Kidney (tissue), 14 donors: ENCODE data around the gene RAD51B. TPM values are rescaled to one million over a fixed set of nuclear protein-coding genes. Genes with fewer than 3 reads are reported as not detected.

Experiments used
- DNase-seq, 5 donors: peaks; one replicate each; pipeline ENCODE4 v3.0.0-alpha.2; 2013 to 2020
- FAIRE-seq: peaks from 2 replicates; lab custom pipeline; 2012; peaks lifted over from hg19 to GRCh38; lab: Jason Lieb, UNC
- H3K27ac ChIP-seq, 2 donors: one replicate each; pipeline ENCODE4 v1.7.0; 2013; ENCODE audit warnings: low read depth in 2 of 2, low read length in 2 of 2, inconsistent platforms in 1 of 2
- H3K27me3 ChIP-seq: one replicate; pipeline ENCODE4 v1.7.1; 2013; ENCODE audit warnings: low read length, inconsistent platforms; ENCODE audit not compliant: control insufficient read depth, insufficient read depth
- H3K36me3 ChIP-seq, 3 donors: one replicate each; pipeline versions ENCODE4 v1.7.0 to v1.7.1; 2013; ENCODE audit warnings: low read length in 3 of 3, control low read depth in 1 of 3, inconsistent platforms in 1 of 3; ENCODE audit not compliant: insufficient read depth in 3 of 3, control insufficient read depth in 2 of 3
- H3K4me1 ChIP-seq, 3 donors: one replicate each; pipeline versions ENCODE4 v1.7.0 to v1.7.1; 2013; ENCODE audit warnings: low read length in 3 of 3, inconsistent platforms in 1 of 3, low read depth in 1 of 3; ENCODE audit not compliant: control insufficient read depth in 2 of 3, insufficient read depth in 2 of 3
- H3K4me3 ChIP-seq, 3 donors: one replicate each; pipeline versions ENCODE4 v1.7.0 to v1.8.1; 2013; ENCODE audit warnings: low read length in 3 of 3, control low read depth in 1 of 3, inconsistent platforms in 1 of 3
- H3K9ac ChIP-seq, 3 donors: one replicate each; pipeline versions ENCODE4 v1.7.0 to v1.7.1; 2013; ENCODE audit warnings: low read length in 3 of 3, control low read depth in 1 of 3, inconsistent platforms in 1 of 3
- H3K9me3 ChIP-seq, 3 donors: one replicate each; pipeline versions ENCODE4 v1.7.0 to v1.7.1; 2013; ENCODE audit warnings: low read length in 3 of 3, control low read depth in 1 of 3, inconsistent platforms in 1 of 3; ENCODE audit not compliant: control insufficient read depth in 2 of 3, insufficient read depth in 1 of 3
- intact Hi-C: fragments of 100-400 bp; cut with DNase I; formaldehyde crosslinking; loops from one replicate; pipeline ENCODE4 v1.11.1; 2022
- polyA plus RNA-seq: library from polyadenylated mRNA; stranded (reverse); fragments of 350-450 nt; fragmentation: Illumina TruSeq; extraction: RNeasy Lipid Tissue Mini Kit (QIAGEN cat#74804); gene quantifications from one replicate; pipeline ENCODE4 v1.2.3, GENCODE V29; 2014; ENCODE audit warnings: low read depth, low replicate concordance; ENCODE audit not compliant: insufficient read depth
- total RNA-seq: library from RNA; stranded (reverse); fragmentation: NEBNext Ultra II Directional; extraction: Animal tissue kit (Norgen Biotek cat#: 25700); gene quantifications from one replicate; pipeline ENCODE4 v1.2.1, GENCODE V29; 2021
- TF ChIP-seq, protein P1 (sequence below): IDR thresholded peaks from 3 replicates; pipeline ENCODE4 v1.5.1; 2012; ENCODE audit warnings: mild to moderate bottlenecking, moderate library complexity, borderline replicate concordance; ENCODE audit not compliant: insufficient read depth; ENCODE audit errors: extremely low read depth
- donor health status: control.
- donor health status: control.
- donor health status: control.
- donor health status: control.
- donor health status: control.
- donor health status: DM: yes; HTN: yes; CAD: no.
- donor health status: Normal renal cell carcinoma (clear cell type).

Gene RAD51B
- total and polyA plus RNA-seq, 2 donors from 2014 or later, result 6.9 to 18.0 TPM

DNA sequence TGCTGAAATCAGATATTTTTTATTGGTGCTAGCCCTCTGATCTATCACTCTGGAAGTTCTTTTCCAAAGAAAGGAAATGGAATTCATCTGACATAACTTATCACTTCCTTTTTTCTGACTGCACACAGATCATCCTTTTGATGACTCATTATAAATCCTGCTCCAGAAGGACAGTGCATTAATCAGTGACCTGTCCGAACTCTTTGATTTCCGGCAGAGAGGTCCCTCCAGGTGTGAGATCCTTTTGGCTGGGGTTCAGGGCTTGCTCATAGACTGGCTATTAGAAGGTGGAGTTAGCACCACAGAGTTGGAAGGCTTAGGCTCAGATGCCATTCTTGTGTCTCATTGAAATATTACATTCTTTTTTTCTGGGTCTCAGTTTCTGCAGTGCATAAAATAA lies 645.1 kb downstream of the RAD51B start:
- no peak overlapping the region for H3K4me3 ChIP-seq
- no peaks in the 10 kb centered on the region for H3K36me3 ChIP-seq
- H3K4me1 ChIP-seq, result peaks cover 0 to 9% (median 2%) of the 10 kb centered on the region in 3 donors
- H3K27me3 ChIP-seq, result no peaks in the 10 kb centered on the region
- intact Hi-C loops, result no loop called here
- no peak for DNase-seq
- H3K27ac ChIP-seq, result no peak overlapping the region
- TF ChIP-seq, protein P1, sequence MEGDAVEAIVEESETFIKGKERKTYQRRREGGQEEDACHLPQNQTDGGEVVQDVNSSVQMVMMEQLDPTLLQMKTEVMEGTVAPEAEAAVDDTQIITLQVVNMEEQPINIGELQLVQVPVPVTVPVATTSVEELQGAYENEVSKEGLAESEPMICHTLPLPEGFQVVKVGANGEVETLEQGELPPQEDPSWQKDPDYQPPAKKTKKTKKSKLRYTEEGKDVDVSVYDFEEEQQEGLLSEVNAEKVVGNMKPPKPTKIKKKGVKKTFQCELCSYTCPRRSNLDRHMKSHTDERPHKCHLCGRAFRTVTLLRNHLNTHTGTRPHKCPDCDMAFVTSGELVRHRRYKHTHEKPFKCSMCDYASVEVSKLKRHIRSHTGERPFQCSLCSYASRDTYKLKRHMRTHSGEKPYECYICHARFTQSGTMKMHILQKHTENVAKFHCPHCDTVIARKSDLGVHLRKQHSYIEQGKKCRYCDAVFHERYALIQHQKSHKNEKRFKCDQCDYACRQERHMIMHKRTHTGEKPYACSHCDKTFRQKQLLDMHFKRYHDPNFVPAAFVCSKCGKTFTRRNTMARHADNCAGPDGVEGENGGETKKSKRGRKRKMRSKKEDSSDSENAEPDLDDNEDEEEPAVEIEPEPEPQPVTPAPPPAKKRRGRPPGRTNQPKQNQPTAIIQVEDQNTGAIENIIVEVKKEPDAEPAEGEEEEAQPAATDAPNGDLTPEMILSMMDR, result no peak
- no peak overlapping the region for H3K9ac ChIP-seq
- FAIRE-seq, result no peak
- no peaks in the 10 kb centered on the region for H3K9me3 ChIP-seq

GRCh38 chr14:68466491-68466977 lies 647.0 kb downstream of the RAD51B start:
- no peak overlapping the region for H3K27ac ChIP-seq
- no peak overlapping the region for H3K9ac ChIP-seq
- no peak for FAIRE-seq
- TF ChIP-seq, protein P1, result no peak
- H3K36me3 ChIP-seq, result no peaks in the 10 kb centered on the region
- no peak for DNase-seq
- no peak overlapping the region for H3K4me3 ChIP-seq
- H3K4me1 ChIP-seq, result peaks cover 0 to 8% (median 2%) of the 10 kb centered on the region in 3 donors
- intact Hi-C loops, result no loop called here
- H3K9me3 ChIP-seq, result no peaks in the 10 kb centered on the region
- H3K27me3 ChIP-seq, result no peaks in the 10 kb centered on the region

GRCh38 chr14:68467425-68467824 lies 647.8 kb downstream of the RAD51B start:
- Histone ChIP-seq H3K27ac (no peak overlapping the region), H3K4me1 (peaks cover 0 to 11% (median 6%) of the 10 kb centered on the region in 3 donors), H3K27me3 (no peaks in the 10 kb centered on the region), H3K36me3 (no peaks in the 10 kb centered on the region), H3K9me3 (no peaks in the 10 kb centered on the region), H3K9ac (no peak overlapping the region), H3K4me3 (no peak overlapping the region)
- DNase-seq, result no peak
- no peak for FAIRE-seq
- TF ChIP-seq, protein P1, result no peak
- intact Hi-C loops, result no loop called here
